ENCODE data around the gene CNTN5.

DNA sequence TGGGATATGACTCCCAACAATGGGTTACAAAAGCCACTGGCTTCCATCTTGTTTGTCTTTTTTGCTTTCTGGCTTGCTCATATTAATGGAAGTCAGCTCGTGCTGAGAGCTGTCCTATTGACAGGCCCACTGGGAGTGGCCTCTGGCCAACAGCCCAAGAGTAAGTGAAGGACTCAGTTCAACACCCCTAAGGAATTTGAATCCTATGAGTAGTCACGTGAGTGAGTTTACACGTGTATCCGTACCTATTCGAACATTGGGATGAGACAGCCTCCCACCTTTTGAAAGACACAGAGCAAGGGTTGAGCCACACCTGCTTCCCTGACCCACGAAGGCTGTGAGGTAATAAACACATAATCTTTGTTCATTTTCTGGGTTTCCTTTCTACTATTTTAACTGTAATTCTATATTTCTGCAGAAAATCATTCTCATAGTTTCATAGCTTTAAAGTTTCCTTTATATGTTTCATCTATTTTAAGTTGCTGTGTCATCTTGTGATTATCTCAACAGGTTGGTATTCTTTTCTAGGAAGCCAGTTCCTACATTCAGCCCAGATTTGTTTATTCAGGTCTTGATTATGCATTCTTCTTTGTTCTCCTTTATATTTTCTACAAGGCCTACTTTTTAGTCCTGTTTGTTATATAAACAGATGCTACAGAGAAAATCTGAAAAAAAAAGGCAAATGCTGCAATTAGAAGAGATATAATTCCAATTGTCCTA, 802.3 kb downstream of the CNTN5 start:
- TF ChIP-seq ZNF677 (tag by site-specific recombination; IDR thresholded peaks at IDR 0.05) = no peak
- TF ChIP-seq ZNF626 (tag by site-specific recombination; IDR thresholded peaks at IDR 0.05) = no peak
- TF ChIP-seq ZNF138 (tag by site-specific recombination; IDR thresholded peaks at IDR 0.05; ENCODE audit: borderline replicate concordance) = no peak
- TF ChIP-seq, protein P1, sequence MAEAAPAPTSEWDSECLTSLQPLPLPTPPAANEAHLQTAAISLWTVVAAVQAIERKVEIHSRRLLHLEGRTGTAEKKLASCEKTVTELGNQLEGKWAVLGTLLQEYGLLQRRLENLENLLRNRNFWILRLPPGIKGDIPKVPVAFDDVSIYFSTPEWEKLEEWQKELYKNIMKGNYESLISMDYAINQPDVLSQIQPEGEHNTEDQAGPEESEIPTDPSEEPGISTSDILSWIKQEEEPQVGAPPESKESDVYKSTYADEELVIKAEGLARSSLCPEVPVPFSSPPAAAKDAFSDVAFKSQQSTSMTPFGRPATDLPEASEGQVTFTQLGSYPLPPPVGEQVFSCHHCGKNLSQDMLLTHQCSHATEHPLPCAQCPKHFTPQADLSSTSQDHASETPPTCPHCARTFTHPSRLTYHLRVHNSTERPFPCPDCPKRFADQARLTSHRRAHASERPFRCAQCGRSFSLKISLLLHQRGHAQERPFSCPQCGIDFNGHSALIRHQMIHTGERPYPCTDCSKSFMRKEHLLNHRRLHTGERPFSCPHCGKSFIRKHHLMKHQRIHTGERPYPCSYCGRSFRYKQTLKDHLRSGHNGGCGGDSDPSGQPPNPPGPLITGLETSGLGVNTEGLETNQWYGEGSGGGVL (tag by site-specific recombination; IDR thresholded peaks at IDR 0.05) = no peak

Data from HEK293 (cell line).